K562 (cell line): ENCODE results near the gene IPO9. TPM values are rescaled to one million over a fixed set of nuclear protein-coding genes. Genes with fewer than 3 reads are reported as not detected.

Experiments used
- BHLHE40 ChIP-seq: IDR thresholded peaks from 2 replicates; pipeline ENCODE4 v1.6.1; 2011; ENCODE audit warnings: low read length, improper control_type of control experiment
- BRCA1 ChIP-seq, 2 experiments: fragments of 450-650 bp in 1 of 2; sonication (generic) in 1 of 2; formaldehyde crosslinking in 1 of 2; IDR thresholded peaks; 2 replicates each; pipeline versions ENCODE4 v1.5.0 to v1.6.1; 2017 to 2020; ENCODE audit warnings: mild to moderate bottlenecking in 1 of 2, missing genetic modification reagents in 1 of 2
- CHAMP1 ChIP-seq: fragments of 450-650 bp; IDR thresholded peaks from 2 replicates; pipeline ENCODE4 v1.6.1; 2016; ENCODE audit warnings: mild to moderate bottlenecking
- CREB5 ChIP-seq: fragments of 250-450 bp; sonication (Bioruptor Pico); IDR thresholded peaks from 2 replicates; pipeline ENCODE4 v1.5.0; 2020; ENCODE audit warnings: mild to moderate bottlenecking
- CREM ChIP-seq: IDR thresholded peaks from 2 replicates; pipeline ENCODE4 v1.6.1; 2014; ENCODE audit warnings: antibody characterized with exemption, low read depth
- HDAC6 ChIP-seq: IDR thresholded peaks from 2 replicates; pipeline ENCODE4 v1.6.1; 2012; ENCODE audit warnings: low read depth, mild to moderate bottlenecking, control low read depth, inconsistent platforms, low read length, moderate library complexity
- HNRNPL ChIP-seq: fragments of 200-400 bp; formaldehyde crosslinking; IDR thresholded peaks from 2 replicates; pipeline ENCODE4 v1.6.1; 2017; ENCODE audit warnings: low read depth, mild to moderate bottlenecking, low read length
- MECOM ChIP-seq: fragments of 250-450 bp; sonication (Bioruptor Pico); IDR thresholded peaks from 2 replicates; pipeline ENCODE4 v1.8.0; 2022; ENCODE audit warnings: inconsistent platforms
- MYC ChIP-seq, 2 experiments: fragments of 250-450 bp in 1 of 2; sonication (Bioruptor Pico) in 1 of 2; IDR thresholded peaks; 2 replicates each; pipeline versions ENCODE4 v1.5.1 to v1.6.1; 2012 to 2021; ENCODE audit warnings: low read depth in 2 of 2, borderline replicate concordance in 1 of 2, improper control_type of control experiment in 1 of 2, low read length in 1 of 2, mild to moderate bottlenecking in 1 of 2, moderate library complexity in 1 of 2
- NKRF ChIP-seq: fragments of 450-650 bp; IDR thresholded peaks from 2 replicates; pipeline ENCODE4 v1.6.1; 2016; ENCODE audit warnings: borderline replicate concordance
- RBBP5 ChIP-seq: fragments of 200-600 bp; sonication (generic); IDR thresholded peaks from 2 replicates; pipeline ENCODE4 v1.6.1; 2012; ENCODE audit warnings: borderline replicate concordance, mild to moderate bottlenecking, low read length, control low read depth, inconsistent platforms; ENCODE audit not compliant: insufficient read depth, poor library complexity, severe bottlenecking
- RCOR1 ChIP-seq, 2 experiments: IDR thresholded peaks; 2 replicates each; pipeline ENCODE4 v1.6.1; 2012; ENCODE audit warnings: low read depth in 2 of 2, low read length in 2 of 2, borderline replicate concordance in 1 of 2, improper control_type of control experiment in 1 of 2
- SIN3A ChIP-seq, 2 experiments: fragments of 150-350 bp in 1 of 2; IDR thresholded peaks; 2 replicates each; pipeline ENCODE4 v1.6.1; 2011 to 2016; ENCODE audit warnings: borderline replicate concordance in 2 of 2, low read depth in 2 of 2, low read length in 2 of 2, mild to moderate bottlenecking in 2 of 2, moderate library complexity in 2 of 2; ENCODE audit not compliant: control insufficient read depth in 1 of 2
- SPI1 ChIP-seq: IDR thresholded peaks from 2 replicates; pipeline ENCODE4 v1.6.1; 2011; ENCODE audit warnings: low read depth, low read length, control low read depth, borderline replicate concordance
- THRB ChIP-seq: fragments of 450-650 bp; formaldehyde crosslinking; conservative IDR thresholded peaks from 2 replicates; pipeline ENCODE4 v1.4.0; 2022; ENCODE audit warnings: mild to moderate bottlenecking, missing genetic modification characterization
- XRCC3 ChIP-seq: fragments of 450-650 bp; IDR thresholded peaks from 2 replicates; pipeline ENCODE4 v1.6.1; 2017; ENCODE audit warnings: mild to moderate bottlenecking, moderate library complexity
- ZBTB17 ChIP-seq: fragments of 450-650 bp; formaldehyde crosslinking; IDR thresholded peaks from 2 replicates; pipeline ENCODE4 v1.4.0; 2020; ENCODE audit warnings: mild to moderate bottlenecking
- ZNF57 ChIP-seq: fragments of 450-650 bp; formaldehyde crosslinking; IDR thresholded peaks from 2 replicates; pipeline ENCODE4 v1.4.0; 2020; ENCODE audit warnings: mild to moderate bottlenecking, moderate library complexity
- polyA plus RNA-seq, 8 experiments: library from polyadenylated mRNA; depleted of rRNA in 4 of 8; stranded (reverse) in 5 of 8; unstranded in 3 of 8; fragments of >200 nt; fragmentation: Nextera tagmentation in 2 of 8; fragmentation: Illumina TruSeq in 1 of 8; extraction: Ambion mirVana in 2 of 8; extraction: Trizol in 1 of 8; gene quantifications; 2 replicates each; pipeline versions ENCODE4 v1.2.1 to v1.2.3, GENCODE V29; 2011 to 2014; ENCODE audit warnings: inconsistent platforms in 1 of 8, missing spikeins in 1 of 8
- total RNA-seq, 7 experiments: library from RNA; depleted of rRNA in 6 of 7; stranded (reverse); fragments of >200 nt in 6 of 7; fragmentation: Illumina TruSeq in 2 of 7; extraction: Trizol in 2 of 7; gene quantifications; 2 replicates each; pipeline versions ENCODE4 v1.2.1 to v1.2.3, GENCODE V29; 2011 to 2021; ENCODE audit warnings: low replicate concordance in 1 of 7

The IPO9 gene
- total and polyA plus RNA-seq, 9 of the 15 experiments (the other 6 are each of a cell fraction or from before 2014, with no cell fraction given): 27.9 to 78.6 (median 43.9) TPM

- TF ChIP-seq MYC (IDR thresholded peaks at IDR 0.05; ENCODE audit: low read depth, low read length): peak; percentile 72
- TF ChIP-seq MYC (CRISPR knock-in tag; IDR thresholded peaks at IDR 0.05; ENCODE audit: borderline replicate concordance, low read depth): peak; percentile 69; the same call in 1 of the 2 replicates
- TF ChIP-seq SPI1: no peak
- TF ChIP-seq HDAC6: no peak
- peak; percentile 96 for TF ChIP-seq NKRF
- no peak for TF ChIP-seq CHAMP1
- peak; percentile 88; a peak in 3 of 4 replicates for TF ChIP-seq SIN3A (IDR thresholded peaks at IDR 0.05; ENCODE audit: borderline replicate concordance in 2 of 2, control insufficient read depth in 1 of 2, low read depth in 2 of 2, low read length in 2 of 2)
- TF ChIP-seq RBBP5: peak; percentile 98
- TF ChIP-seq CREB5 (CRISPR knock-in tag): no peak
- peak; percentile 65 for TF ChIP-seq CREM
- no peak; the same call in 1 of the 2 replicates for TF ChIP-seq BHLHE40
- 0 out of 2 replicates have a peak, but pooled peaks have one; percentile 60 for TF ChIP-seq THRB (CRISPR knock-in tag)
- TF ChIP-seq RCOR1 (IDR thresholded peaks at IDR 0.05; ENCODE audit: borderline replicate concordance in 1 of 2, low read depth in 2 of 2, low read length in 2 of 2): peak in 1 of 2 experiments; percentile 79; a peak in 2 of 4 replicates
- no peak for TF ChIP-seq XRCC3
- no peak for TF ChIP-seq HNRNPL
- TF ChIP-seq ZBTB17 (CRISPR knock-in tag): peak; percentile 50; the same call in 1 of the 2 replicates
- no peak for TF ChIP-seq MECOM (CRISPR knock-in tag)
- no peak; the same call in 1 of the 2 replicates for TF ChIP-seq ZNF57
- no peak for TF ChIP-seq BRCA1 (IDR thresholded peaks at IDR 0.05)
- TF ChIP-seq BRCA1 (CRISPR knock-in tag; IDR thresholded peaks at IDR 0.05): no peak
Observed at GRCh38 chr1:201828820-201829774, at the start of gene IPO9 (continued).
